ENCODE data around the gene BAZ2B. TPM values are rescaled to one million over a fixed set of nuclear protein-coding genes. Genes with fewer than 3 reads are reported as not detected.

Gene BAZ2B
- polyA plus RNA-seq, 1 donor from 2014 or later, result 150 TPM

GRCh38 chr2:159459279-159459678 lies 157.1 kb downstream of the BAZ2B start:
- no peak overlapping the region for H2AFZ ChIP-seq (ENCODE audit: low read depth, low read length)
- H3K79me2 ChIP-seq (replicated peaks; ENCODE audit: insufficient read depth, low read length), result peaks cover 12% of the 10 kb centered on the region
- H3K36me3 ChIP-seq (ENCODE audit: insufficient read depth, low read length), result no peaks in the 10 kb centered on the region
- no peak overlapping the region for H3K4me2 ChIP-seq (ENCODE audit: low read length)
- H3K27ac ChIP-seq (ENCODE audit: low read length), result no peak overlapping the region
- no peaks in the 10 kb centered on the region for H3K27me3 ChIP-seq (ENCODE audit: insufficient read depth, low read depth, low read length)
- no peak overlapping the region for H3K9ac ChIP-seq (ENCODE audit: low read length)
- H3K9me2 ChIP-seq (ENCODE audit: insufficient read depth, low read length), result no peaks in the 10 kb centered on the region
- H3F3A ChIP-seq (ENCODE audit: insufficient read depth, low read length, poor library complexity, severe bottlenecking), result no peaks in the 10 kb centered on the region
- no peak overlapping the region for H3K4me3 ChIP-seq (ENCODE audit: low read length)
- H3K9me3 ChIP-seq (ENCODE audit: low read length), result no peaks in the 10 kb centered on the region
- no peaks in the 10 kb centered on the region for H4K20me1 ChIP-seq (ENCODE audit: insufficient read depth)
- no peak for TF ChIP-seq SMC3 (conservative IDR thresholded peaks at IDR 0.05; ENCODE audit: poor library complexity)
- no peak for TF ChIP-seq EP300 (conservative IDR thresholded peaks at IDR 0.05; ENCODE audit: poor library complexity, severe bottlenecking)
- TF ChIP-seq RAD21 (conservative IDR thresholded peaks at IDR 0.05), result no peak
- TF ChIP-seq MXI1 (conservative IDR thresholded peaks at IDR 0.05; ENCODE audit: poor library complexity, severe bottlenecking), result no peak
- no peak for TF ChIP-seq REST (IDR thresholded peaks at IDR 0.05; ENCODE audit: borderline replicate concordance)
- no peak for TF ChIP-seq CTCF (IDR thresholded peaks at IDR 0.05; ENCODE audit: poor library complexity, severe bottlenecking)
- no peak for TF ChIP-seq TAF1 (IDR thresholded peaks at IDR 0.05; ENCODE audit: low read depth)
- no peak for TF ChIP-seq EZH2 (IDR thresholded peaks at IDR 0.05; ENCODE audit: borderline replicate concordance, insufficient read depth, low read length, poor library complexity, severe bottlenecking)
- TF ChIP-seq POLR2AphosphoS5 (IDR thresholded peaks at IDR 0.05), result no peak

GRCh38 chr2:159457589-159457988 lies 158.8 kb downstream of the BAZ2B start:
- Histone ChIP-seq H3K9me2 (ENCODE audit: insufficient read depth, low read length) (no peaks in the 10 kb centered on the region), H3K4me2 (ENCODE audit: low read length) (no peak overlapping the region), H2AFZ (ENCODE audit: low read depth, low read length) (no peak overlapping the region), H3K9ac (ENCODE audit: low read length) (no peak overlapping the region), H3K9me3 (ENCODE audit: low read length) (no peaks in the 10 kb centered on the region), H3K4me3 (ENCODE audit: low read length) (no peak overlapping the region), H3K27ac (ENCODE audit: low read length) (no peak overlapping the region), H3F3A (ENCODE audit: insufficient read depth, low read length, poor library complexity, severe bottlenecking) (no peaks in the 10 kb centered on the region), H3K79me2 (replicated peaks; ENCODE audit: insufficient read depth, low read length) (peaks cover 12% of the 10 kb centered on the region), H3K36me3 (ENCODE audit: insufficient read depth, low read length) (no peaks in the 10 kb centered on the region), H4K20me1 (ENCODE audit: insufficient read depth) (no peaks in the 10 kb centered on the region), H3K27me3 (ENCODE audit: insufficient read depth, low read depth, low read length) (no peaks in the 10 kb centered on the region)
- TF ChIP-seq TAF1 (IDR thresholded peaks at IDR 0.05; ENCODE audit: low read depth) (no peak), EZH2 (IDR thresholded peaks at IDR 0.05; ENCODE audit: borderline replicate concordance, insufficient read depth, low read length, poor library complexity, severe bottlenecking) (no peak), CTCF (IDR thresholded peaks at IDR 0.05; ENCODE audit: poor library complexity, severe bottlenecking) (no peak), SMC3 (conservative IDR thresholded peaks at IDR 0.05; ENCODE audit: poor library complexity) (no peak), MXI1 (conservative IDR thresholded peaks at IDR 0.05; ENCODE audit: poor library complexity, severe bottlenecking) (no peak), EP300 (conservative IDR thresholded peaks at IDR 0.05; ENCODE audit: poor library complexity, severe bottlenecking) (no peak), RAD21 (conservative IDR thresholded peaks at IDR 0.05) (no peak), POLR2AphosphoS5 (IDR thresholded peaks at IDR 0.05) (no peak), REST (IDR thresholded peaks at IDR 0.05; ENCODE audit: borderline replicate concordance) (no peak)
